OCI-LY3 (cell line): Measurements from ENCODE around the gene AHCYL2.

Experiments used
- EZH2phosphoT487 ChIP-seq: fragments of 200-600 bp; shearing (Covaris generic); IDR thresholded peaks from 2 replicates; pipeline ENCODE4 v1.6.1; 2018; ENCODE audit warnings: antibody characterized with exemption, mixed run types, low read depth
- TF ChIP-seq, protein P1 (sequence below): fragments of 200-600, 300-600 bp; sonication (generic); IDR thresholded peaks from 2 replicates; pipeline ENCODE4 v1.5.1; 2014; ENCODE audit warnings: antibody characterized with exemption, low read length, low read depth

DNA sequence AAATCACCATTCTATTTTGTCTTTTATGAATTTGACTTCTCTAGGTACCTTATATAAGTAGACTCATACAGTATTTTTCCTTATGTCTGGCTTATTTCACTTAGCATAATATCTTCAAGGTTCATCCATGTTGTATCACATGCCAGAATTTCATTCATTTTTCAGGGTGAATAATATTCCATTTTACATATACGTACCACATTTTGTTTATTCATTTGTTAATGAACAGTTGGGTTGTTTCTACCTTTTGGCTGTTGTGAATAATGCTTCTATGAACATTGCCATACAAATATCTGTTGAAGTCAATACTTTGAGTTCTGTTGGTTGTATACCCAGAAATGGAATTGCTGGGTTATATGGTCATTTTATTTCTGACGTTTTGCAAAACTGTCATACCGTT, 20.7 kb downstream of the AHCYL2 start:
- TF ChIP-seq, protein P1, sequence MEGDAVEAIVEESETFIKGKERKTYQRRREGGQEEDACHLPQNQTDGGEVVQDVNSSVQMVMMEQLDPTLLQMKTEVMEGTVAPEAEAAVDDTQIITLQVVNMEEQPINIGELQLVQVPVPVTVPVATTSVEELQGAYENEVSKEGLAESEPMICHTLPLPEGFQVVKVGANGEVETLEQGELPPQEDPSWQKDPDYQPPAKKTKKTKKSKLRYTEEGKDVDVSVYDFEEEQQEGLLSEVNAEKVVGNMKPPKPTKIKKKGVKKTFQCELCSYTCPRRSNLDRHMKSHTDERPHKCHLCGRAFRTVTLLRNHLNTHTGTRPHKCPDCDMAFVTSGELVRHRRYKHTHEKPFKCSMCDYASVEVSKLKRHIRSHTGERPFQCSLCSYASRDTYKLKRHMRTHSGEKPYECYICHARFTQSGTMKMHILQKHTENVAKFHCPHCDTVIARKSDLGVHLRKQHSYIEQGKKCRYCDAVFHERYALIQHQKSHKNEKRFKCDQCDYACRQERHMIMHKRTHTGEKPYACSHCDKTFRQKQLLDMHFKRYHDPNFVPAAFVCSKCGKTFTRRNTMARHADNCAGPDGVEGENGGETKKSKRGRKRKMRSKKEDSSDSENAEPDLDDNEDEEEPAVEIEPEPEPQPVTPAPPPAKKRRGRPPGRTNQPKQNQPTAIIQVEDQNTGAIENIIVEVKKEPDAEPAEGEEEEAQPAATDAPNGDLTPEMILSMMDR, result no peak
- TF ChIP-seq EZH2phosphoT487, result no peak
